Measurements from ENCODE around the gene ZSCAN20. TPM values are rescaled to one million over a fixed set of nuclear protein-coding genes. Genes with fewer than 3 reads are reported as not detected.

ZSCAN20 gene
- total and polyA plus RNA-seq, 9 of the 15 experiments (the other 6 are each of a cell fraction or from before 2014, with no cell fraction given), result 0.36 to 3.3 (median 2.0) TPM

GRCh38 chr1:33443705-33444180 lies 28.7 kb upstream of the ZSCAN20 start:
- ATAC-seq (no peak), DNase-seq (ENCODE audit: extremely low read depth in 1 of 4, low spot score in 3 of 4) (no peak), FAIRE-seq (no peak)
- no peak for TF ChIP-seq YBX1 (IDR thresholded peaks at IDR 0.05)
- TF ChIP-seq MEIS2 (IDR thresholded peaks at IDR 0.05; ENCODE audit: partially characterized antibody), result peak; percentile 29
- TF ChIP-seq KHSRP (IDR thresholded peaks at IDR 0.05), result no peak
- TF ChIP-seq NR1H2 (CRISPR knock-in tag; IDR thresholded peaks at IDR 0.05), result no peak
- TF ChIP-seq PBX2 (CRISPR knock-in tag; IDR thresholded peaks at IDR 0.05; ENCODE audit: low read depth), result no peak
- TF ChIP-seq PBX2 (tag; conservative IDR thresholded peaks at IDR 0.05; ENCODE audit: low read depth), result 0 out of 2 replicates have a peak, but pooled peaks have one; percentile 19
- no peak for TF ChIP-seq DPF2 (IDR thresholded peaks at IDR 0.05)
- TF ChIP-seq ZNF41 (CRISPR knock-in tag; conservative IDR thresholded peaks at IDR 0.05), result no peak
- TF ChIP-seq ZNF436 (CRISPR knock-in tag; IDR thresholded peaks at IDR 0.05), result no peak
- TF ChIP-seq ELF4 (CRISPR knock-in tag; IDR thresholded peaks at IDR 0.05), result no peak
- no peak for TF ChIP-seq GTF2B (IDR thresholded peaks at IDR 0.05; ENCODE audit: extremely low read depth, insufficient read length)
- TF ChIP-seq RBM34 (IDR thresholded peaks at IDR 0.05; ENCODE audit: borderline replicate concordance, insufficient read depth, low read length), result no peak
- no peaks in the 10 kb centered on the region for H3K36me3 ChIP-seq (ENCODE audit: control insufficient read depth, insufficient read depth, low read length)
- H4K20me1 ChIP-seq (replicated peaks; ENCODE audit: control insufficient read depth, insufficient read depth, low read length), result no peaks in the 10 kb centered on the region
- no TSS peak for BruUV-seq (replicated peaks)
- H3K4me3 ChIP-seq, result no peak overlapping the region
- H3K4me1 ChIP-seq (replicated peaks in 1 of 2; ENCODE audit: control insufficient read depth in 2 of 2, insufficient read depth in 2 of 2, low read length in 2 of 2), result no peaks in the 10 kb centered on the region
- no peak overlapping the region for H2AFZ ChIP-seq (ENCODE audit: low read depth, low read length)
- WGBS (ENCODE audit: insufficient coverage, low coverage, missing lambda C conversion rate), result 0% methylated on average over 6 of the region's 6 CpGs
- ChIA-PET POLR2A (interaction anchor here (0.6 kb wide), 1 partner anchor 45 kb away, joined by 3 read pairs; no protein-coding TSS in a partner anchor), CTCF (ENCODE audit: low intra/inter-chr PET ratio) (no interaction called here)
- peaks cover 14 to 39% of the 10 kb centered on the region in 2 experiments for H3K27me3 ChIP-seq (ENCODE audit: control insufficient read depth in 2 of 2, insufficient read depth in 2 of 2, low read length in 2 of 2)
- H3K27ac ChIP-seq (ENCODE audit: extremely low read depth, low read depth, low read length), result no peak overlapping the region
- no peak overlapping the region for H3K9ac ChIP-seq (ENCODE audit: insufficient read depth in 1 of 2, low read depth in 2 of 2, low read length in 2 of 2)
- in situ Hi-C loops (cut with MboI) (no loop called here), intact Hi-C loops (cut with micrococcal nuclease) (no loop called here)
- H3K9me3 ChIP-seq (replicated peaks; ENCODE audit: control insufficient read depth, insufficient read depth, low read depth, low read length), result no peaks in the 10 kb centered on the region
- H3K9me1 ChIP-seq (ENCODE audit: control insufficient read depth, insufficient read depth, low read length), result no peaks in the 10 kb centered on the region
- no peaks in the 10 kb centered on the region for H3K79me2 ChIP-seq (ENCODE audit: control insufficient read depth, insufficient read depth, low read length)
- no peak overlapping the region for H3K4me2 ChIP-seq (ENCODE audit: insufficient read depth, low read length)

Data from K562 (cell line).